ENCODE data around the gene SMAD4. TPM values are rescaled to one million over a fixed set of nuclear protein-coding genes. Genes with fewer than 3 reads are reported as not detected.

Gene SMAD4
- total RNA-seq, 1 experiment from 2014 or later, result 108 TPM

- no peaks in the 10 kb centered on the region for H3K27me3 ChIP-seq
- peaks cover 10% of the 10 kb centered on the region for H3K36me3 ChIP-seq
- H3K4me1 ChIP-seq, result no peaks in the 10 kb centered on the region
- no peak overlapping the region for H3K27ac ChIP-seq
- H3K9me3 ChIP-seq (replicated peaks), result no peaks in the 10 kb centered on the region
- H3K4me3 ChIP-seq, result no peak overlapping the region
- DNase-seq, result no peak
Measured at GRCh38 chr18:51039138-51040112, 9.4 kb downstream of the SMAD4 start.

DNA sequence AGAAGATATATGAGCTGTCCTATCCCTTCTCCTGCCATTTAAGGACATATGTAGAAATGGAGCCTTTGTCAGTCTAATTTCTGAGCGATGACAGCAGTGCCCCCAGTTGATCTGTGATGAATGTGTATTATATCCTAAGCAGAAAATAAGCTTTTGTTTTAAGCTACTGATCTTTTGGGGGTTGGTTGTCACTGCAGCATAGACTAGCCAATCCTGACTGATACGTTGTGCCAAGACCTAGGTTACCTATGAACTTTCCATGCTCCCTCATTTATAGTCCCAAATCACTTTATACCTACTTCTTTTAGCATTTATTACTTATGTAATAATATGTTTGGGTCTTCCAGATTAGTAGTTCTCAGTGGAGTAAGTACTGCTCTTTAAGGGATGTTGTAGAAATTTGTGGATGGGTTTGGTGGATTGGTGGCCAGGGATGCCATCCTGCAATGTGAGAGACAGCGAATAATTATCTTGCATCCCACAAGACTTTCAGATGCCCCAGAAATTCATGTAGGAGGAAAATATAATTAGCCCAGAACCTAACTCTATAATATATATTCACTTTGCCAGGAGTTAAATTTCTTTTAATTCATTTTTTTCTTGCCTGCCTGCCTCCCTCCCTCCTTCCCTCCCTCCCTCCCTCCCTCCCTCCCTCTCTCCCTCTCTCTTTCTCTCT lies 11.8 kb downstream of the SMAD4 start:
- no peak for DNase-seq
- H3K4me3 ChIP-seq, result no peak overlapping the region
- H3K9me3 ChIP-seq (replicated peaks), result no peaks in the 10 kb centered on the region
- no peaks in the 10 kb centered on the region for H3K4me1 ChIP-seq
- H3K27me3 ChIP-seq, result no peaks in the 10 kb centered on the region
- no peak overlapping the region for H3K27ac ChIP-seq
- H3K36me3 ChIP-seq, result peaks cover 4% of the 10 kb centered on the region

DNA sequence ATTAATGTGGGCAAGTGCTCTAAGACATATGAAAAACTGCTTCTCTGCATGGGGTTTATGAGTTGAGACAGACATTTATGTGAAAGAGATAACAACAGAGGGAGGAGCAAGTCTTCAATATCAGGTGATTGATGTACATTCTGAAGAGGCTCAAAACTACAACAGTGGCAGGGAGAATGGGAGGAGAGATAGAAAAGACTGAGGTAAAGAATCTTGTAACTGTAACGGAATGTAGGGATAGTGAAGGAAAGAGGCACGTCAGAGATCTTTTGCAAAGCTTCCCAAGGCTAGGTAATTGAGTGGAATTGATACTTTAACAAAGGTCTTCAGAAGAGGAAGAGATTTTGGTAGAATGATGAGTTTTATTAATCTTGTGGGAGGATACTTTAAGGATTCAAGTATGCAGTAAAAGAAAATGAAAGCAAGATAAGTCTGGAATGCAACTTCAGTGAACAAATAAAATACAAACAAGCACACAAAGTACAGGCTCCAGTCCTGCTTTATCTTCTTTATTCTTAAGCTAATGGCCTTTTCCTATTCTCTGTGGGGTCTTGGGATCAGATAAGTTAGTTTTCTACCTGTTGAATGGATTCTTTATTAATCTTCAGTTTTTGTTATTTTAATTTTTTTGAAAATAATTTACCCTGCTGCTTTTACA lies 15.0 kb downstream of the SMAD4 start:
- H3K4me1 ChIP-seq, result no peaks in the 10 kb centered on the region
- no peaks in the 10 kb centered on the region for H3K27me3 ChIP-seq
- H3K4me3 ChIP-seq, result no peak overlapping the region
- DNase-seq, result no peak
- no peaks in the 10 kb centered on the region for H3K9me3 ChIP-seq (replicated peaks)
- peaks cover 31% of the 10 kb centered on the region for H3K36me3 ChIP-seq
- no peak overlapping the region for H3K27ac ChIP-seq

DNA sequence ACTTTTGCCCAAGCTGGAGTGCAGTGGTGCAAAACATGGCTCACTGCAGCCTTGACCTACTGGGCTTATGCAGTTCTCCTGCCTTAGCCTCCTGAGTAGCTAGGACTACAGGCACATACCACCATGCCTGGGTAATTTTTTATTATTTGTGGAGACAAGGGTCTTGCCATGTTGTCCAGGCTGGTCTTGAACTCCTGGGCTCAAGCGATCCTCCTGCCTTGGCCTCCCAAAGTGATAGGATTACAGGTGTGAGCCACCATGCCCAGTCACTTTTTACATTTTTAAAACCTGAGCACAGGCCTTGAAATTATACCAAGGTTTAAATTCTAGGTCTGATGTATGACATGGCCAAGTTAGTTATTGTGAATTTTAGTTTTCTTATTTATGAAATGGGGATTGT lies 18.2 kb downstream of the SMAD4 start:
- DNase-seq, result no peak
- Histone ChIP-seq H3K4me1 (no peaks in the 10 kb centered on the region), H3K27me3 (no peaks in the 10 kb centered on the region), H3K36me3 (peaks cover 38% of the 10 kb centered on the region), H3K9me3 (replicated peaks) (no peaks in the 10 kb centered on the region), H3K27ac (no peak overlapping the region), H3K4me3 (no peak overlapping the region)

GRCh38 chr18:51049137-51049536 lies 19.1 kb downstream of the SMAD4 start:
- H3K36me3 ChIP-seq, result peaks cover 44% of the 10 kb centered on the region
- no peaks in the 10 kb centered on the region for H3K9me3 ChIP-seq (replicated peaks)
- H3K27ac ChIP-seq, result no peak overlapping the region
- no peak overlapping the region for H3K4me3 ChIP-seq
- no peaks in the 10 kb centered on the region for H3K27me3 ChIP-seq
- DNase-seq, result no peak
- no peaks in the 10 kb centered on the region for H3K4me1 ChIP-seq

- Histone ChIP-seq H3K36me3 (peaks cover 58% of the 10 kb centered on the region), H3K9me3 (replicated peaks) (no peaks in the 10 kb centered on the region)
- DNase-seq, result peak; percentile 8 to 59
Measured at GRCh38 chr18:51051105-51051712, 21.2 kb downstream of the SMAD4 start.

GRCh38 chr18:51053814-51054213 lies 23.8 kb downstream of the SMAD4 start:
- Histone ChIP-seq H3K4me3 (no peak overlapping the region), H3K27ac (no peak overlapping the region), H3K9me3 (replicated peaks) (no peaks in the 10 kb centered on the region), H3K4me1 (no peaks in the 10 kb centered on the region), H3K27me3 (no peaks in the 10 kb centered on the region), H3K36me3 (peaks cover 42% of the 10 kb centered on the region)
- no peak for DNase-seq

More at GRCh38 chr18:51051105-51051712, 21.2 kb downstream of the SMAD4 start:
- no peaks in the 10 kb centered on the region for H3K27me3 ChIP-seq
- no peaks in the 10 kb centered on the region for H3K4me1 ChIP-seq
- no peak overlapping the region for H3K4me3 ChIP-seq
- H3K27ac ChIP-seq, result no peak overlapping the region

- Histone ChIP-seq H3K27ac (no peak overlapping the region), H3K9me3 (replicated peaks) (no peaks in the 10 kb centered on the region), H3K36me3 (peaks cover 42% of the 10 kb centered on the region), H3K4me3 (no peak overlapping the region), H3K27me3 (no peaks in the 10 kb centered on the region), H3K4me1 (no peaks in the 10 kb centered on the region)
- DNase-seq, result no peak
Measured at GRCh38 chr18:51054764-51055163, 24.8 kb downstream of the SMAD4 start.

- H3K4me1 ChIP-seq, result no peaks in the 10 kb centered on the region
- no peaks in the 10 kb centered on the region for H3K27me3 ChIP-seq
- H3K27ac ChIP-seq, result no peak overlapping the region
- no peaks in the 10 kb centered on the region for H3K9me3 ChIP-seq (replicated peaks)
- no peak for DNase-seq
- no peak overlapping the region for H3K4me3 ChIP-seq
- peaks cover 54% of the 10 kb centered on the region for H3K36me3 ChIP-seq
Measured at GRCh38 chr18:51059969-51060368, 30.0 kb downstream of the SMAD4 start.

- Histone ChIP-seq H3K9me3 (replicated peaks) (no peaks in the 10 kb centered on the region), H3K4me1 (no peaks in the 10 kb centered on the region), H3K27me3 (no peaks in the 10 kb centered on the region), H3K36me3 (peaks cover 70% of the 10 kb centered on the region), H3K27ac (no peak overlapping the region), H3K4me3 (no peak overlapping the region)
- DNase-seq, result no peak
Measured at GRCh38 chr18:51064256-51064655, 34.2 kb downstream of the SMAD4 start.

DNA sequence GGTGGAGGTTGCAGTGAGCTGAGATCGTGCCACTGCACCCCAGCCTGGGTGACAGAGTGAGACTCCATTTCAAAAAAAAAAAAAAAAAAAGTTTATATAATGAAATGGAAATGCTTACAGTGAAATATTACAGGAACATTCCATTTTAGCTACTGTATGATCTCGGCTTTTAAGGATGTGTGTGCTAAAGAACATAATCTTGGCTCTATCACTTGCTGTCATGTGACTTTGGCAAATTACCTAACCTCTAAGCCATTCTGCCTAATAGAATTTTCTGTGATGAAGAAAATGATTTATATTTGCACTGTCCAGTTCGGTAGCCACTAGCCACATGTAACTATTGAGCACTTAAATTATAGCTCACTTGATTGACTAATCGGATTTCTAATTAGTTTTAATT lies 36.3 kb downstream of the SMAD4 start:
- Histone ChIP-seq H3K36me3 (peaks cover 60% of the 10 kb centered on the region), H3K9me3 (replicated peaks) (no peaks in the 10 kb centered on the region)
- no peak for DNase-seq

GRCh38 chr18:51068105-51068504 lies 38.1 kb downstream of the SMAD4 start:
- peaks cover 55% of the 10 kb centered on the region for H3K36me3 ChIP-seq
- no peaks in the 10 kb centered on the region for H3K4me1 ChIP-seq
- no peak for DNase-seq
- H3K9me3 ChIP-seq (replicated peaks), result no peaks in the 10 kb centered on the region
- no peaks in the 10 kb centered on the region for H3K27me3 ChIP-seq
- no peak overlapping the region for H3K27ac ChIP-seq
- no peak overlapping the region for H3K4me3 ChIP-seq

More for the DNA sequence above, 36.3 kb downstream of the SMAD4 start:
- no peaks in the 10 kb centered on the region for H3K4me1 ChIP-seq
- H3K27ac ChIP-seq, result no peak overlapping the region
- H3K4me3 ChIP-seq, result no peak overlapping the region
- no peaks in the 10 kb centered on the region for H3K27me3 ChIP-seq

DNA sequence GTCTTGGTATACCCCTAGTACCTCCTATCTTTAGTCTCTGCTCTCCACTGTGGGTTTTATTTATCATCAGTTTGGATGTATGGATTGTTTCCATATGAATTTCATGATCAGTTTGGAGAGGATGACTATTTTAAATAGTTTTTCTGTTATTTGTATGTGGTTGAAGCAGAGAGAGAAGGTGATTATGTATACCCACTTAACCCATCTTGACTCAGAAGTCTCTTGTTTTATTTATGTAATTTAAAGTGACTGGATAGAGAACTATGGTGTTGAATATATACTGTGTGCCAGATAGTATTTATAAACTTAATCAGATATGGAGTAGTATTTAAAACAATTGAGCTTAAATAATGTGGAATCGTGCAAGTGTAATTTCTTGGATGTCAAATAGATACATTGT lies 39.9 kb downstream of the SMAD4 start:
- H3K9me3 ChIP-seq (replicated peaks), result no peaks in the 10 kb centered on the region
- H3K27me3 ChIP-seq, result no peaks in the 10 kb centered on the region
- no peak overlapping the region for H3K27ac ChIP-seq
- peaks cover 56% of the 10 kb centered on the region for H3K36me3 ChIP-seq
- no peak for DNase-seq
- H3K4me1 ChIP-seq, result no peaks in the 10 kb centered on the region
- H3K4me3 ChIP-seq, result no peak overlapping the region

- peaks cover 50% of the 10 kb centered on the region for H3K36me3 ChIP-seq
- no peaks in the 10 kb centered on the region for H3K27me3 ChIP-seq
- no peaks in the 10 kb centered on the region for H3K4me1 ChIP-seq
- DNase-seq, result no peak
- H3K27ac ChIP-seq, result no peak overlapping the region; the same call in 1 of the 2 replicates
- no peaks in the 10 kb centered on the region for H3K9me3 ChIP-seq (replicated peaks)
- no peak overlapping the region for H3K4me3 ChIP-seq
Measured at GRCh38 chr18:51070545-51070944, 40.5 kb downstream of the SMAD4 start.
